ENCODE data around the gene CCDC195.
A peak's percentile ranks its signal among the peaks of the same experiment; 100 is the strongest.

- peak; percentile 59 for TF ChIP-seq CTCF (conservative IDR thresholded peaks at IDR 0.05)
- TF ChIP-seq EZH2 (IDR thresholded peaks at IDR 0.05; ENCODE audit: low read depth) = no peak
These were observed 33.0 kb upstream of the CCDC195 start for GRCh38 chr2:224749136-224749535.
